HEK293 (cell line): Measurements from ENCODE around the gene KIAA1755.

Experiments
- CTCF ChIA-PET: fragments of 350-600 bp; formaldehyde crosslinking; extraction: SDS; loops from one replicate; lab custom pipeline; 2021; ENCODE audit warnings: antibody characterized with exemption; lab: Yijun Ruan, JAX
- POLR2A ChIA-PET: fragments of 300-600 bp; formaldehyde crosslinking; extraction: SDS; loops from one replicate; lab custom pipeline; 2020; ENCODE audit warnings: antibody characterized with exemption, inconsistent platforms; lab: Yijun Ruan, JAX
- H3K27ac ChIP-seq: fragments of 200-500 bp; sonication (Bioruptor generic); 2 replicates; pipeline ENCODE4 v1.5.1; 2014; ENCODE audit warnings: low read depth, low read length, control low read depth, inconsistent platforms; ENCODE audit errors: extremely low read depth
- H3K36me3 ChIP-seq, 2 experiments: fragments of 200-500 bp in 1 of 2; sonication (Bioruptor generic) in 1 of 2; 1 replicate in 1 of 2; 2 replicates in 1 of 2; pipeline ENCODE4 v1.5.1; 2014 to 2017; ENCODE audit warnings: inconsistent platforms in 2 of 2, low read length in 2 of 2; ENCODE audit not compliant: control insufficient read depth in 2 of 2, insufficient read depth in 1 of 2
- H3K4me1 ChIP-seq: fragments of 200-500 bp; sonication (Bioruptor generic); 2 replicates; pipeline ENCODE4 v1.5.1; 2014; ENCODE audit warnings: mild to moderate bottlenecking, low read length, inconsistent platforms; ENCODE audit not compliant: control insufficient read depth, insufficient read depth
- H3K4me3 ChIP-seq: 2 replicates; pipeline ENCODE4 v1.5.1; 2011; ENCODE audit warnings: low read depth, mild to moderate bottlenecking, control low read depth, low read length, moderate library complexity
- H3K9me3 ChIP-seq: fragments of 200-500 bp; sonication (Bioruptor generic); 2 replicates; pipeline ENCODE4 v1.5.1; 2014; ENCODE audit warnings: low read depth, low read length, inconsistent platforms; ENCODE audit not compliant: control insufficient read depth, insufficient read depth
- BCL11B ChIP-seq: fragments of 450-650 bp; formaldehyde crosslinking; IDR thresholded peaks from 2 replicates; pipeline ENCODE4 v1.5.1; 2016; ENCODE audit warnings: low read depth, missing biosample characterization, missing genetic modification characterization
- GLIS1 ChIP-seq: fragments of 450-650 bp; formaldehyde crosslinking; IDR thresholded peaks from 2 replicates; pipeline ENCODE4 v1.5.1; 2016; ENCODE audit warnings: missing biosample characterization, missing genetic modification characterization
- KLF9 ChIP-seq: fragments of 450-650 bp; formaldehyde crosslinking; IDR thresholded peaks from 2 replicates; pipeline ENCODE4 v1.5.1; 2016; ENCODE audit warnings: missing biosample characterization, missing genetic modification characterization, low read depth
- PRDM10 ChIP-seq: fragments of 450-650 bp; formaldehyde crosslinking; IDR thresholded peaks from 2 replicates; pipeline ENCODE4 v1.5.1; 2016; ENCODE audit warnings: missing biosample characterization, missing genetic modification characterization
- SCRT2 ChIP-seq: fragments of 450-650 bp; formaldehyde crosslinking; IDR thresholded peaks from 2 replicates; pipeline ENCODE4 v1.5.1; 2016; ENCODE audit warnings: missing biosample characterization, missing genetic modification characterization
- SETDB1 ChIP-seq: IDR thresholded peaks from one replicate; pipeline ENCODE4 v1.6.1; 2017; ENCODE audit warnings: mild to moderate bottlenecking, low read length, moderate library complexity, mixed read lengths; ENCODE audit not compliant: insufficient read length
- WT1 ChIP-seq: fragments of 450-650 bp; formaldehyde crosslinking; IDR thresholded peaks from 2 replicates; pipeline ENCODE4 v1.5.1; 2016; ENCODE audit warnings: missing biosample characterization, missing genetic modification characterization
- ZNF114 ChIP-seq: fragments of 450-650 bp; formaldehyde crosslinking; IDR thresholded peaks from 2 replicates; pipeline ENCODE4 v1.5.0; 2017; ENCODE audit warnings: missing biosample characterization, missing genetic modification characterization
- ZNF121 ChIP-seq: fragments of 450-650 bp; formaldehyde crosslinking; IDR thresholded peaks from 2 replicates; pipeline ENCODE4 v1.5.1; 2016; ENCODE audit warnings: missing biosample characterization, missing genetic modification characterization
- ZNF140 ChIP-seq: fragments of 450-650 bp; formaldehyde crosslinking; IDR thresholded peaks from 2 replicates; pipeline ENCODE4 v1.5.1; 2016; ENCODE audit warnings: missing biosample characterization, missing genetic modification characterization
- ZNF174 ChIP-seq: fragments of 450-650 bp; formaldehyde crosslinking; IDR thresholded peaks from 2 replicates; pipeline ENCODE4 v1.5.0; 2017; ENCODE audit warnings: missing biosample characterization, mild to moderate bottlenecking, missing genetic modification characterization
- ZNF214 ChIP-seq: fragments of 450-650 bp; formaldehyde crosslinking; IDR thresholded peaks from 2 replicates; pipeline ENCODE4 v1.5.1; 2017; ENCODE audit warnings: missing biosample characterization, mild to moderate bottlenecking, missing genetic modification characterization, borderline replicate concordance
- ZNF302 ChIP-seq: fragments of 450-650 bp; formaldehyde crosslinking; IDR thresholded peaks from 2 replicates; pipeline ENCODE4 v1.5.1; 2016; ENCODE audit warnings: missing biosample characterization, missing genetic modification characterization, low read depth
- ZNF341 ChIP-seq: fragments of 450-650 bp; formaldehyde crosslinking; IDR thresholded peaks from 2 replicates; pipeline ENCODE4; 2016; ENCODE audit warnings: low read depth, missing biosample characterization, missing genetic modification characterization
- ZNF423 ChIP-seq: fragments of 450-650 bp; formaldehyde crosslinking; IDR thresholded peaks from 2 replicates; pipeline ENCODE4 v1.5.1; 2016; ENCODE audit warnings: missing biosample characterization, missing genetic modification characterization
- ZNF48 ChIP-seq: fragments of 450-650 bp; formaldehyde crosslinking; IDR thresholded peaks from 2 replicates; pipeline ENCODE4 v1.5.1; 2016; ENCODE audit warnings: missing biosample characterization, missing genetic modification characterization
- ZNF501 ChIP-seq: fragments of 450-650 bp; formaldehyde crosslinking; IDR thresholded peaks from 2 replicates; pipeline ENCODE4 v1.5.1; 2016; ENCODE audit warnings: missing biosample characterization, missing genetic modification characterization
- ZNF621 ChIP-seq: fragments of 450-650 bp; formaldehyde crosslinking; IDR thresholded peaks from 2 replicates; pipeline ENCODE4 v1.5.1; 2017; ENCODE audit warnings: missing biosample characterization, missing genetic modification characterization
- ZNF623 ChIP-seq: fragments of 450-650 bp; formaldehyde crosslinking; IDR thresholded peaks from 2 replicates; pipeline ENCODE4 v1.5.1; 2016; ENCODE audit warnings: missing biosample characterization, missing genetic modification characterization
- ZNF660 ChIP-seq: fragments of 450-650 bp; IDR thresholded peaks from 2 replicates; pipeline ENCODE4 v1.5.1; 2018; ENCODE audit warnings: missing biosample characterization, mild to moderate bottlenecking, missing genetic modification characterization
- ZNF76 ChIP-seq: fragments of 450-650 bp; formaldehyde crosslinking; IDR thresholded peaks from 2 replicates; pipeline ENCODE4; 2016; ENCODE audit warnings: low read depth, missing biosample characterization, missing genetic modification characterization, borderline replicate concordance
- ZNF792 ChIP-seq: fragments of 450-650 bp; formaldehyde crosslinking; IDR thresholded peaks from 2 replicates; pipeline ENCODE4 v1.5.1; 2016; ENCODE audit warnings: missing biosample characterization, missing genetic modification characterization
- ZSCAN16 ChIP-seq: fragments of 450-650 bp; formaldehyde crosslinking; IDR thresholded peaks from 2 replicates; pipeline ENCODE4 v1.5.1; 2016; ENCODE audit warnings: missing biosample characterization, missing genetic modification characterization
- TF ChIP-seq, protein P1 (sequence below): fragments of 450-650 bp; formaldehyde crosslinking; conservative IDR thresholded peaks from 2 replicates; pipeline ENCODE4 v1.5.1; 2016; ENCODE audit warnings: low read depth, missing biosample characterization, missing genetic modification characterization
- TF ChIP-seq, protein P2 (sequence below): fragments of 450-650 bp; formaldehyde crosslinking; IDR thresholded peaks from 2 replicates; pipeline ENCODE4 v1.5.1; 2017; ENCODE audit warnings: missing biosample characterization, missing genetic modification characterization

Gene KIAA1755

GRCh38 chr20:38197217-38197616, 63.3 kb downstream of the KIAA1755 start:
- Histone ChIP-seq H3K9me3 (no peaks in the 10 kb centered on the region), H3K4me3 (no peak overlapping the region), H3K4me1 (no peaks in the 10 kb centered on the region), H3K36me3 (no peaks in the 10 kb centered on the region), H3K27ac (no peak overlapping the region)
- ChIA-PET POLR2A (no interaction called here), CTCF (interaction anchor here (1.1 to 2.5 kb wide), 4 partner anchors 25 to 140 kb away, joined by 3 to 14 read pairs (median 8); no protein-coding TSS in a partner anchor)
- TF ChIP-seq BCL11B (tag by site-specific recombination) (no peak), ZNF121 (tag by site-specific recombination) (no peak), ZNF174 (tag by site-specific recombination) (no peak), ZNF140 (tag by site-specific recombination) (no peak), ZNF623 (tag by site-specific recombination) (peak; percentile 92)

DNA sequence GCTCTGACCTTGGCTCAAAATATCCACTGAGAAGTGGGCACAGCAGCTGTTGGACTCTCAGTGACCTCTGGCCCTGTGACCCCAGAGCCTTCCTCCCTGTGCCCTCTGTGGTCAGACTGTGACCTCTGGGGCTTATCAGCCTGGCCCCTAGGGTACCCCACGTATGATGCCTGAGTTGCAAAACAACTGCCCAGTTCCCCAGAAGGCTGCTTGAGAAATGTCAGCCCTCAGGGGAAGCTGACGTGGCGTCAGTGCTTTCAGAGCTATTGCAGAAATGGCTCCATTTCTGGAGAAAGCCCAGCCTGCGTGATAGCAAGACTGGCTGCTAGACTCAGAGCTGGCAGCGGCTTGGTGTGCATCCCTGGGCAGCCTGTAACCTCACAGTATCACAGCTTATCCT, 63.9 kb downstream of the KIAA1755 start:
- no peak for TF ChIP-seq ZSCAN16 (tag by site-specific recombination)
- TF ChIP-seq SCRT2: no peak
- TF ChIP-seq ZNF302 (tag by site-specific recombination): no peak
- no peak for TF ChIP-seq SETDB1
- TF ChIP-seq PRDM10 (tag by site-specific recombination): no peak
- no peak for TF ChIP-seq ZNF341 (tag by site-specific recombination)
- no peak for TF ChIP-seq WT1 (tag by site-specific recombination)
- TF ChIP-seq, protein P1, sequence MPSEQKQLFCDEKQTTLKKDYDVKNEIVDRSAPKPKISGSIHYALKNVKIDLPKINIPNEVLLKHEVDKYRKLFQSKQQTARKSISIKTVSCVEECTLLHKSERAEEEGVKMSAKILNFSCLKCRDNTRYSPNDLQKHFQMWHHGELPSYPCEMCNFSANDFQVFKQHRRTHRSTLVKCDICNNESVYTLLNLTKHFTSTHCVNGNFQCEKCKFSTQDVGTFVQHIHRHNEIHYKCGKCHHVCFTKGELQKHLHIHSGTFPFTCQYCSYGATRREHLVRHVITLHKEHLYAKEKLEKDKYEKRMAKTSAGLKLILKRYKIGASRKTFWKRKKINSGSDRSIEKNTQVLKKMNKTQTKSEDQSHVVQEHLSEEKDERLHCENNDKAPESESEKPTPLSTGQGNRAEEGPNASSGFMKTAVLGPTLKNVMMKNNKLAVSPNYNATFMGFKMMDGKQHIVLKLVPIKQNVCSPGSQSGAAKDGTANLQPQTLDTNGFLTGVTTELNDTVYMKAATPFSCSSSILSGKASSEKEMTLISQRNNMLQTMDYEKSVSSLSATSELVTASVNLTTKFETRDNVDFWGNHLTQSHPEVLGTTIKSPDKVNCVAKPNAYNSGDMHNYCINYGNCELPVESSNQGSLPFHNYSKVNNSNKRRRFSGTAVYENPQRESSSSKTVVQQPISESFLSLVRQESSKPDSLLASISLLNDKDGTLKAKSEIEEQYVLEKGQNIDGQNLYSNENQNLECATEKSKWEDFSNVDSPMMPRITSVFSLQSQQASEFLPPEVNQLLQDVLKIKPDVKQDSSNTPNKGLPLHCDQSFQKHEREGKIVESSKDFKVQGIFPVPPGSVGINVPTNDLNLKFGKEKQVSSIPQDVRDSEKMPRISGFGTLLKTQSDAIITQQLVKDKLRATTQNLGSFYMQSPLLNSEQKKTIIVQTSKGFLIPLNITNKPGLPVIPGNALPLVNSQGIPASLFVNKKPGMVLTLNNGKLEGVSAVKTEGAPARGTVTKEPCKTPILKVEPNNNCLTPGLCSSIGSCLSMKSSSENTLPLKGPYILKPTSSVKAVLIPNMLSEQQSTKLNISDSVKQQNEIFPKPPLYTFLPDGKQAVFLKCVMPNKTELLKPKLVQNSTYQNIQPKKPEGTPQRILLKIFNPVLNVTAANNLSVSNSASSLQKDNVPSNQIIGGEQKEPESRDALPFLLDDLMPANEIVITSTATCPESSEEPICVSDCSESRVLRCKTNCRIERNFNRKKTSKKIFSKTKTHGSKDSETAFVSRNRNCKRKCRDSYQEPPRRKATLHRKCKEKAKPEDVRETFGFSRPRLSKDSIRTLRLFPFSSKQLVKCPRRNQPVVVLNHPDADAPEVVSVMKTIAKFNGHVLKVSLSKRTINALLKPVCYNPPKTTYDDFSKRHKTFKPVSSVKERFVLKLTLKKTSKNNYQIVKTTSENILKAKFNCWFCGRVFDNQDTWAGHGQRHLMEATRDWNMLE (tag by site-specific recombination): no peak
- no peak for TF ChIP-seq ZNF501 (tag by site-specific recombination)
- TF ChIP-seq ZNF621 (tag by site-specific recombination): no peak
- no peak for TF ChIP-seq ZNF423 (tag by site-specific recombination)
- no peak for TF ChIP-seq KLF9 (tag by site-specific recombination)
- no peak for TF ChIP-seq ZNF114 (tag by site-specific recombination)
- no peak for TF ChIP-seq ZNF76 (tag by site-specific recombination)
- no peak for TF ChIP-seq ZNF792 (tag by site-specific recombination)
- no peak for TF ChIP-seq ZNF660 (tag by site-specific recombination)
- TF ChIP-seq ZNF214: no peak
- TF ChIP-seq GLIS1 (tag by site-specific recombination): no peak
- TF ChIP-seq, protein P2, sequence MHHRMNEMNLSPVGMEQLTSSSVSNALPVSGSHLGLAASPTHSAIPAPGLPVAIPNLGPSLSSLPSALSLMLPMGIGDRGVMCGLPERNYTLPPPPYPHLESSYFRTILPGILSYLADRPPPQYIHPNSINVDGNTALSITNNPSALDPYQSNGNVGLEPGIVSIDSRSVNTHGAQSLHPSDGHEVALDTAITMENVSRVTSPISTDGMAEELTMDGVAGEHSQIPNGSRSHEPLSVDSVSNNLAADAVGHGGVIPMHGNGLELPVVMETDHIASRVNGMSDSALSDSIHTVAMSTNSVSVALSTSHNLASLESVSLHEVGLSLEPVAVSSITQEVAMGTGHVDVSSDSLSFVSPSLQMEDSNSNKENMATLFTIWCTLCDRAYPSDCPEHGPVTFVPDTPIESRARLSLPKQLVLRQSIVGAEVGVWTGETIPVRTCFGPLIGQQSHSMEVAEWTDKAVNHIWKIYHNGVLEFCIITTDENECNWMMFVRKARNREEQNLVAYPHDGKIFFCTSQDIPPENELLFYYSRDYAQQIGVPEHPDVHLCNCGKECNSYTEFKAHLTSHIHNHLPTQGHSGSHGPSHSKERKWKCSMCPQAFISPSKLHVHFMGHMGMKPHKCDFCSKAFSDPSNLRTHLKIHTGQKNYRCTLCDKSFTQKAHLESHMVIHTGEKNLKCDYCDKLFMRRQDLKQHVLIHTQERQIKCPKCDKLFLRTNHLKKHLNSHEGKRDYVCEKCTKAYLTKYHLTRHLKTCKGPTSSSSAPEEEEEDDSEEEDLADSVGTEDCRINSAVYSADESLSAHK (tag by site-specific recombination): no peak
- no peak for TF ChIP-seq ZNF48
- H3K9me3 ChIP-seq: no peaks in the 10 kb centered on the region
- no peaks in the 10 kb centered on the region for H3K36me3 ChIP-seq
- ChIA-PET CTCF (interaction anchor here (1.7 to 2.5 kb wide), 3 partner anchors 25 to 139 kb away, joined by 6 to 14 read pairs (median 9); no protein-coding TSS in a partner anchor), POLR2A (no interaction called here)
- H3K4me1 ChIP-seq: no peaks in the 10 kb centered on the region
- no peak overlapping the region for H3K4me3 ChIP-seq
- no peak overlapping the region for H3K27ac ChIP-seq
